ENCODE results near the gene SH3PXD2A. TPM values are rescaled to one million over a fixed set of nuclear protein-coding genes. Genes with fewer than 3 reads are reported as not detected.

Gene SH3PXD2A
- total RNA-seq, 1 donor from 2014 or later = 36.8 TPM

- no peak for DNase-seq (ENCODE audit: low spot score in 2 of 2, unreplicated experiment in 2 of 2)
- peaks cover 29% of the 10 kb centered on the region for H3K4me1 Mint-ChIP-seq
- no peak overlapping the region for H3K4me3 Mint-ChIP-seq
- no peak for TF ChIP-seq CTCF (IDR thresholded peaks at IDR 0.05; ENCODE audit: unreplicated experiment)
- H3K27ac Mint-ChIP-seq = peak overlapping the region; percentile 15
- H3K36me3 Mint-ChIP-seq = no peaks in the 10 kb centered on the region
- H3K9me3 Mint-ChIP-seq = no peaks in the 10 kb centered on the region
- peaks cover 3% of the 10 kb centered on the region for H3K27me3 Mint-ChIP-seq (ENCODE audit: low read depth)
Observed at GRCh38 chr10:103829838-103830465, 25.4 kb downstream of the SH3PXD2A start.

GRCh38 chr10:103829278-103829677, 26.1 kb downstream of the SH3PXD2A start:
- no peaks in the 10 kb centered on the region for H3K9me3 Mint-ChIP-seq
- peaks cover 8% of the 10 kb centered on the region for H3K27me3 Mint-ChIP-seq (ENCODE audit: low read depth)
- peaks cover 32% of the 10 kb centered on the region for H3K4me1 Mint-ChIP-seq
- DNase-seq (ENCODE audit: low spot score in 2 of 2, unreplicated experiment in 2 of 2) = no peak
- no peak overlapping the region for H3K27ac Mint-ChIP-seq
- TF ChIP-seq CTCF (IDR thresholded peaks at IDR 0.05; ENCODE audit: unreplicated experiment) = no peak
- H3K36me3 Mint-ChIP-seq = no peaks in the 10 kb centered on the region
- no peak overlapping the region for H3K4me3 Mint-ChIP-seq

GRCh38 chr10:103828587-103829197, 26.7 kb downstream of the SH3PXD2A start:
- H3K4me1 Mint-ChIP-seq = peaks cover 34% of the 10 kb centered on the region
- TF ChIP-seq CTCF (IDR thresholded peaks at IDR 0.05; ENCODE audit: unreplicated experiment) = no peak
- peaks cover 9% of the 10 kb centered on the region for H3K27me3 Mint-ChIP-seq (ENCODE audit: low read depth)
- no peak overlapping the region for H3K27ac Mint-ChIP-seq
- no peak for DNase-seq (ENCODE audit: low spot score in 2 of 2, unreplicated experiment in 2 of 2)
- no peak overlapping the region for H3K4me3 Mint-ChIP-seq
- no peaks in the 10 kb centered on the region for H3K9me3 Mint-ChIP-seq
- no peaks in the 10 kb centered on the region for H3K36me3 Mint-ChIP-seq

GRCh38 chr10:103828107-103828506, 27.3 kb downstream of the SH3PXD2A start:
- no peaks in the 10 kb centered on the region for H3K9me3 Mint-ChIP-seq
- H3K4me3 Mint-ChIP-seq = no peak overlapping the region
- peaks cover 39% of the 10 kb centered on the region for H3K4me1 Mint-ChIP-seq
- peaks cover 9% of the 10 kb centered on the region for H3K27me3 Mint-ChIP-seq (ENCODE audit: low read depth)
- DNase-seq (ENCODE audit: low spot score in 2 of 2, unreplicated experiment in 2 of 2) = no peak
- H3K36me3 Mint-ChIP-seq = no peaks in the 10 kb centered on the region
- TF ChIP-seq CTCF (IDR thresholded peaks at IDR 0.05; ENCODE audit: unreplicated experiment) = no peak
- no peak overlapping the region for H3K27ac Mint-ChIP-seq

- TF ChIP-seq CTCF (IDR thresholded peaks at IDR 0.05; ENCODE audit: unreplicated experiment) = no peak
- Mint-ChIP-seq H3K27me3 (ENCODE audit: low read depth) (peaks cover 9% of the 10 kb centered on the region), H3K4me1 (peaks cover 48% of the 10 kb centered on the region), H3K36me3 (no peaks in the 10 kb centered on the region), H3K4me3 (no peak overlapping the region), H3K9me3 (no peaks in the 10 kb centered on the region), H3K27ac (no peak overlapping the region)
- no peak for DNase-seq (ENCODE audit: low spot score in 2 of 2, unreplicated experiment in 2 of 2)
Observed at GRCh38 chr10:103826885-103827284, 28.5 kb downstream of the SH3PXD2A start.

Data from mesothelial cell of epicardium (in vitro differentiated cells).